Dermis microvascular lymphatic vessel endothelial cell (primary cell): ENCODE data around the gene NETO2. TPM values are rescaled to one million over a fixed set of nuclear protein-coding genes. Genes with fewer than 3 reads are reported as not detected.

Experiments
- DNase-seq, 2 donors: peaks; one replicate each; pipeline versions ENCODE4 v3.0.0 to v3.0.0-alpha.2; 2010; ENCODE audit warnings: low read depth in 2 of 2
- total RNA-seq: library from RNA; depleted of rRNA; stranded (reverse); fragments of >200 nt; gene quantifications from 2 replicates; pipeline ENCODE4 v1.2.1, GENCODE V29; 2014

NETO2 gene
- total RNA-seq, 1 donor from 2014 or later = 17.2 TPM

- no peak for DNase-seq
Observed at GRCh38 chr16:47046726-47047523, 96.8 kb downstream of the NETO2 start.

GRCh38 chr16:47045459-47045858 is 98.3 kb downstream of the NETO2 start:
- DNase-seq = no peak

- DNase-seq = no peak
Observed at GRCh38 chr16:47045023-47045422, 98.7 kb downstream of the NETO2 start.

GRCh38 chr16:47043970-47044684 is 99.6 kb downstream of the NETO2 start:
- no peak for DNase-seq

GRCh38 chr16:47043200-47043599 is 100.5 kb downstream of the NETO2 start:
- DNase-seq = no peak

- DNase-seq = peak in 1 of 2 donors; percentile 72
Observed at GRCh38 chr16:47037746-47038458, 105.8 kb downstream of the NETO2 start.

- DNase-seq = no peak
Observed at GRCh38 chr16:47037396-47037745, 106.4 kb downstream of the NETO2 start.

GRCh38 chr16:47036201-47036600 is 107.5 kb downstream of the NETO2 start:
- no peak for DNase-seq

- no peak for DNase-seq
Observed at GRCh38 chr16:47035436-47035835, 108.3 kb downstream of the NETO2 start.

GRCh38 chr16:47034455-47034854 is 109.3 kb downstream of the NETO2 start:
- DNase-seq = no peak

GRCh38 chr16:47033176-47033575 is 110.6 kb downstream of the NETO2 start:
- no peak for DNase-seq

GRCh38 chr16:47029724-47030123 is 114.0 kb downstream of the NETO2 start:
- no peak for DNase-seq

GRCh38 chr16:47028767-47029377 is 114.9 kb downstream of the NETO2 start:
- DNase-seq = no peak

Other genes with a start within 250 kb of the NETO2 start
- gene DNAJA2, start 170.3 kb downstream of the NETO2 start, total RNA-seq = 57.0 and 62.6 TPM in 2 replicates